ENCODE measurements around the gene CNIH3.

The CNIH3 gene

DNA sequence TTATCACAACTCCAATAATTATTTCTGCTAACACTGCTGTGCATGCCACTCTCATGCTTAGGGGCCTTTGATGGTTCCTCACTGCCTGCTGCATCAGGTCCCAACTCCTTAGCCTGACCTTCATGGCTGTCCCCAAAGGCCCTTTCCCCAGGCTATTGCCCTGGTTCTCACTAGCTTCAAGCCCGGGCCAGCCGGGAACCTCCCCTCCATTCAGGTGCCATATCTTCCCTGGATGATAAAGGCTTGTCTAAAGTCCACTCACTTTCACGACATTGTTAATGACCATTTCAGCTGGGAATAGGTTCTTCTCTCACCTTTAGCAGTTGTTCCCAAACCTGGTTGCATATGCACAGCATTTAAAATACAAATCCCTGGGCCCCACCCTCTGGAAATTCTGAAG, 95.8 kb downstream of the CNIH3 start:
- no peaks in the 10 kb centered on the region for H3F3A ChIP-seq (ENCODE audit: insufficient read depth, low read length)
- no peaks in the 10 kb centered on the region; the same call in 1 of the 2 replicates for H3K27me3 ChIP-seq (ENCODE audit: insufficient read depth, low read length)
- H3K9me2 ChIP-seq (ENCODE audit: low read depth, low read length) = no peaks in the 10 kb centered on the region
- H3K4me2 ChIP-seq (ENCODE audit: low read length) = no peak overlapping the region
- no peaks in the 10 kb centered on the region for H3K4me1 ChIP-seq (ENCODE audit: insufficient read depth, low read length, severe bottlenecking)
- no peaks in the 10 kb centered on the region for H4K20me1 ChIP-seq (ENCODE audit: insufficient read depth, low read length)
- H3K27ac ChIP-seq (ENCODE audit: low read depth, low read length, poor library complexity, severe bottlenecking) = no peak overlapping the region
- H2AFZ ChIP-seq (ENCODE audit: low read length) = no peak overlapping the region
- no peak overlapping the region for H3K4me3 ChIP-seq (ENCODE audit: low read depth, low read length, poor library complexity, severe bottlenecking)
- H3K36me3 ChIP-seq (ENCODE audit: insufficient read depth, low read length) = no peaks in the 10 kb centered on the region
- TF ChIP-seq EZH2 (IDR thresholded peaks at IDR 0.05; ENCODE audit: borderline replicate concordance, low read length) = no peak
- TF ChIP-seq, protein P1, sequence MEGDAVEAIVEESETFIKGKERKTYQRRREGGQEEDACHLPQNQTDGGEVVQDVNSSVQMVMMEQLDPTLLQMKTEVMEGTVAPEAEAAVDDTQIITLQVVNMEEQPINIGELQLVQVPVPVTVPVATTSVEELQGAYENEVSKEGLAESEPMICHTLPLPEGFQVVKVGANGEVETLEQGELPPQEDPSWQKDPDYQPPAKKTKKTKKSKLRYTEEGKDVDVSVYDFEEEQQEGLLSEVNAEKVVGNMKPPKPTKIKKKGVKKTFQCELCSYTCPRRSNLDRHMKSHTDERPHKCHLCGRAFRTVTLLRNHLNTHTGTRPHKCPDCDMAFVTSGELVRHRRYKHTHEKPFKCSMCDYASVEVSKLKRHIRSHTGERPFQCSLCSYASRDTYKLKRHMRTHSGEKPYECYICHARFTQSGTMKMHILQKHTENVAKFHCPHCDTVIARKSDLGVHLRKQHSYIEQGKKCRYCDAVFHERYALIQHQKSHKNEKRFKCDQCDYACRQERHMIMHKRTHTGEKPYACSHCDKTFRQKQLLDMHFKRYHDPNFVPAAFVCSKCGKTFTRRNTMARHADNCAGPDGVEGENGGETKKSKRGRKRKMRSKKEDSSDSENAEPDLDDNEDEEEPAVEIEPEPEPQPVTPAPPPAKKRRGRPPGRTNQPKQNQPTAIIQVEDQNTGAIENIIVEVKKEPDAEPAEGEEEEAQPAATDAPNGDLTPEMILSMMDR (IDR thresholded peaks at IDR 0.05; ENCODE audit: low read length) = no peak
- no peaks in the 10 kb centered on the region for H3K79me2 ChIP-seq (ENCODE audit: insufficient read depth, low read length)
- H3K9ac ChIP-seq (ENCODE audit: low read length) = no peak overlapping the region
- no peaks in the 10 kb centered on the region for H3K9me3 ChIP-seq (ENCODE audit: low read length)

DNA sequence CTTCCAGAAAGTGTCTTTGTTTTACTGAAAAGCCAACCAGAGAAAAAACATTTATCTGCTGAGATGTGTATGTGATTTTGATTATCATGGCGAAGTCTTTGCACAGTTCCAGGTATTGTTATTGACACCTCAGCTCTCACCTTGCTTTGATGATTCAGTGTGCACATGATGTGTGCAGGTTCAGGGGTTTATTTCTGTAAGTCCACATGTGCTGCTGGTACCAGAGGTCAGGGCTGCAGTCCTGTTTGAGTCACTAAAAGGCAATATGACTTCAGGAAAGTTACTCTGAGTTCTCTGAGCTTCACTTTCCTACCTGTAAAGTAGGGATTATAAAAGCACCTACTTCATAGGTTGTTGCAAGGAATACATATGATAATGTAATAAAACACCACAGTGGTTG, 97.1 kb downstream of the CNIH3 start:
- Histone ChIP-seq H3K9me3 (ENCODE audit: low read length) (no peaks in the 10 kb centered on the region), H3K9me2 (ENCODE audit: low read depth, low read length) (no peaks in the 10 kb centered on the region)
- TF ChIP-seq, protein P1 (IDR thresholded peaks at IDR 0.05; ENCODE audit: low read length) = no peak
- TF ChIP-seq EZH2 (IDR thresholded peaks at IDR 0.05; ENCODE audit: borderline replicate concordance, low read length) = no peak

DNA sequence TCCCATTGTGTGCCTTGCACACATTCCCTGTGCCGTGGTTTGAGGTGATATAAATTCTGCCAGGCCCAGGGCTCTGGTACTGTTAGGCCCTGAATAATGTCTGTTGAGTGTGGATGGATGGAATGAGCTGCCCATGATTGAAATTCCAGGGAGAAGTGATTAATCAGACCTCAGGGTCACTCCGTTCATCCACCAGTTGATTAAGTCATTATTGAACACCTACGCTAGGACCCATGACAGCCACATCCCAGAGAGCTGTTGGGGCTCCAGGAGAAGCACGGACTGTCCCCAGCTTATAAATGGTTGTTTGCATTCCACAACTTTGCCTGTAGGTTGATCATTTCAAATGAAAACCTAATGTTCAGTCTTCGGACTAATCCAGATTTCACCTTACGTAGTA, 98.4 kb downstream of the CNIH3 start:
- Histone ChIP-seq H3K4me1 (ENCODE audit: insufficient read depth, low read length, severe bottlenecking) (no peaks in the 10 kb centered on the region), H3K4me2 (ENCODE audit: low read length) (no peak overlapping the region), H4K20me1 (ENCODE audit: insufficient read depth, low read length) (no peaks in the 10 kb centered on the region), H3K4me3 (ENCODE audit: low read depth, low read length, poor library complexity, severe bottlenecking) (no peak overlapping the region), H3K27me3 (ENCODE audit: insufficient read depth, low read length) (no peaks in the 10 kb centered on the region; the same call in 1 of the 2 replicates), H2AFZ (ENCODE audit: low read length) (no peak overlapping the region), H3K9ac (ENCODE audit: low read length) (no peak overlapping the region), H3K9me2 (ENCODE audit: low read depth, low read length) (no peaks in the 10 kb centered on the region), H3K36me3 (ENCODE audit: insufficient read depth, low read length) (no peaks in the 10 kb centered on the region), H3F3A (ENCODE audit: insufficient read depth, low read length) (no peaks in the 10 kb centered on the region), H3K9me3 (ENCODE audit: low read length) (no peaks in the 10 kb centered on the region), H3K79me2 (ENCODE audit: insufficient read depth, low read length) (no peaks in the 10 kb centered on the region), H3K27ac (ENCODE audit: low read depth, low read length, poor library complexity, severe bottlenecking) (no peak overlapping the region)
- no peak for TF ChIP-seq EZH2 (IDR thresholded peaks at IDR 0.05; ENCODE audit: borderline replicate concordance, low read length)
- TF ChIP-seq, protein P1 (IDR thresholded peaks at IDR 0.05; ENCODE audit: low read length) = no peak

More for the DNA sequence above, 97.1 kb downstream of the CNIH3 start:
- no peak overlapping the region for H3K4me3 ChIP-seq (ENCODE audit: low read depth, low read length, poor library complexity, severe bottlenecking)
- H3K4me1 ChIP-seq (ENCODE audit: insufficient read depth, low read length, severe bottlenecking) = no peaks in the 10 kb centered on the region
- H3K9ac ChIP-seq (ENCODE audit: low read length) = no peak overlapping the region
- no peak overlapping the region for H2AFZ ChIP-seq (ENCODE audit: low read length)
- H3K27me3 ChIP-seq (ENCODE audit: insufficient read depth, low read length) = no peaks in the 10 kb centered on the region; the same call in 1 of the 2 replicates
- no peaks in the 10 kb centered on the region for H4K20me1 ChIP-seq (ENCODE audit: insufficient read depth, low read length)
- H3K4me2 ChIP-seq (ENCODE audit: low read length) = no peak overlapping the region
- no peak overlapping the region for H3K27ac ChIP-seq (ENCODE audit: low read depth, low read length, poor library complexity, severe bottlenecking)
- H3K79me2 ChIP-seq (ENCODE audit: insufficient read depth, low read length) = no peaks in the 10 kb centered on the region
- no peaks in the 10 kb centered on the region for H3K36me3 ChIP-seq (ENCODE audit: insufficient read depth, low read length)
- no peaks in the 10 kb centered on the region for H3F3A ChIP-seq (ENCODE audit: insufficient read depth, low read length)

Data from OCI-LY1 (cell line).